Testis (tissue), 5 donors: ENCODE data around the gene HEXD. TPM values are rescaled to one million over a fixed set of nuclear protein-coding genes. Genes with fewer than 3 reads are reported as not detected.
A peak's percentile ranks its signal among the peaks of the same experiment; 100 is the strongest.

Experiments used
- DNase-seq: peaks from one replicate; pipeline ENCODE4 v3.0.0-alpha.2; 2019
- H3K27ac ChIP-seq, 2 donors: fragments of 200-600 bp; sonication (generic); one replicate each; pipeline ENCODE4 v1.5.1; 2019
- H3K27me3 ChIP-seq: fragments of 200-600 bp; sonication (generic); one replicate; pipeline ENCODE4 v1.5.1; 2019
- H3K36me3 ChIP-seq: fragments of 200-600 bp; sonication (generic); one replicate; pipeline ENCODE4 v1.5.1; 2017; ENCODE audit warnings: low read depth; ENCODE audit errors: missing control alignments
- H3K4me1 ChIP-seq: fragments of 200-600 bp; sonication (generic); one replicate; pipeline ENCODE4 v1.5.1; 2019
- H3K4me3 ChIP-seq, 2 donors: fragments of 200-600 bp; sonication (generic); one replicate each; pipeline ENCODE4 v1.5.1; 2017 to 2019
- H3K9me3 ChIP-seq: fragments of 200-600 bp; sonication (generic); one replicate; pipeline ENCODE4 v1.5.1; 2017
- CTCF ChIP-seq, 3 experiments: fragments of 450-650 bp in 2 of 3; fragments of 200-600 bp in 1 of 3; sonication (generic) in 1 of 3; IDR thresholded peaks; one replicate each; pipeline ENCODE4 v1.5.1; 2016 to 2019; ENCODE audit warnings: antibody characterized with exemption in 3 of 3, mild to moderate bottlenecking in 2 of 3, moderate library complexity in 1 of 3
- POLR2A ChIP-seq: fragments of 450-650 bp; IDR thresholded peaks from one replicate; pipeline ENCODE4 v1.6.1; 2017; ENCODE audit warnings: antibody characterized with exemption, mild to moderate bottlenecking, moderate library complexity
- WGBS, 2 donors: methylation state at CpG; one replicate each; pipeline ENCODE4 v1.1.5; 2018; 5-methylcytosine and 5-hydroxymethylcytosine counted together
- intact Hi-C: fragments of 100-400 bp; cut with DNase I; formaldehyde crosslinking; loops from one replicate; pipeline ENCODE4 v1.15.1; 2023; ENCODE audit warnings: low total_unique reads
- long read RNA-seq, 2 donors: transcript quantifications; one replicate each; lab custom pipeline, GENCODE V29; 2026
- polyA plus RNA-seq: library from polyadenylated mRNA; stranded (reverse); fragments of 350-450 nt; fragmentation: Illumina TruSeq; extraction: RNeasy Lipid Tissue Mini Kit (QIAGEN cat#74804); gene quantifications from one replicate; pipeline ENCODE4 v1.2.3, GENCODE V29; 2014; ENCODE audit warnings: low read depth, low replicate concordance; ENCODE audit not compliant: insufficient read depth
- total RNA-seq, 2 donors: library from RNA; depleted of rRNA; stranded (reverse); fragments of >200 nt; gene quantifications; one replicate each; pipeline ENCODE4 v1.2.3, GENCODE V29; 2016

HEXD gene
- 10 to 100 TPM; 90.9 to 95.3 TPM for total RNA-seq
- polyA plus RNA-seq, result 24.4 TPM
- long read RNA-seq, donor 1, partial matches to known transcripts, result 0 of 7 reads
- long read RNA-seq, donor 1, other reads (novel, unspliced or antisense), result 0 of 7 reads
- long read RNA-seq, donor 2, partial matches to known transcripts, result 0 of 2 reads
- long read RNA-seq, donor 2, other reads (novel, unspliced or antisense), result 0 of 2 reads

GRCh38 chr17:82418001-82418986, at the start of gene HEXD, which contains the start of gene OGFOD3:
TSS of gene HEXD (plus strand) at chr17:82418347. CDS start at chr17:82419800, 1,453 bp downstream.
TSS of gene OGFOD3 (minus strand) at chr17:82418586. CDS start at chr17:82418485, 101 bp downstream.
- TF ChIP-seq POLR2A, result no peak
- TF ChIP-seq CTCF (IDR thresholded peaks at IDR 0.05), result peak in 1 of 3 experiments; percentile 39
- H3K4me1 ChIP-seq, result peaks cover 7% of the 10 kb centered on the region
- peak within 1 kb of the TSS; percentile 79 to 83 for H3K4me3 ChIP-seq
- H3K27me3 ChIP-seq, result no peaks in the 10 kb centered on the region
- 0 to 1% methylated on average over 22 to 71 of the region's 108 CpGs for WGBS, 2 donors
- H3K9me3 ChIP-seq, result no peaks in the 10 kb centered on the region
- H3K27ac ChIP-seq, result peak within 1 kb of the TSS; percentile 81 to 92
- intact Hi-C loops, result loop anchor here (10.0 kb wide), 1 partner anchor 63 kb away; the partner anchor contains the start of gene TEX19
- DNase-seq, result peak; percentile 82
- H3K36me3 ChIP-seq, result no peaks in the 10 kb centered on the region

- H3K36me3 ChIP-seq, result no peaks in the 10 kb centered on the region
- no peak overlapping the region for H3K27ac ChIP-seq
- intact Hi-C loops, result no loop called here
- H3K4me1 ChIP-seq, result no peaks in the 10 kb centered on the region
- no peak for DNase-seq
- no peaks in the 10 kb centered on the region for H3K27me3 ChIP-seq
- TF ChIP-seq CTCF (IDR thresholded peaks at IDR 0.05) (no peak), POLR2A (no peak)
- 95% methylated on average over 7 of the region's 7 CpGs for WGBS, 2 donors
- H3K4me3 ChIP-seq, result no peak overlapping the region
- no peaks in the 10 kb centered on the region for H3K9me3 ChIP-seq
These were observed 48.9 kb upstream of the HEXD start for GRCh38 chr17:82369211-82369610.

GRCh38 chr17:82370471-82371332, 47.4 kb upstream of the HEXD start:
- Histone ChIP-seq H3K4me1 (no peaks in the 10 kb centered on the region), H3K36me3 (no peaks in the 10 kb centered on the region), H3K27ac (no peak overlapping the region), H3K27me3 (no peaks in the 10 kb centered on the region), H3K9me3 (no peaks in the 10 kb centered on the region), H3K4me3 (peak overlapping the region in 1 of 2 donors; percentile 23)
- 23 to 30% methylated on average over 15 to 38 of the region's 38 CpGs for WGBS, 2 donors
- DNase-seq, result no peak
- TF ChIP-seq POLR2A (no peak), CTCF (IDR thresholded peaks at IDR 0.05) (no peak)
- intact Hi-C loops, result no loop called here

GRCh38 chr17:82371333-82372248, 46.6 kb upstream of the HEXD start, which contains the start of gene UTS2R:
TSS of gene UTS2R (plus strand) at chr17:82371765. CDS start at chr17:82374325, 2,560 bp downstream.
- 6 to 40% methylated on average over 1 to 74 of the region's 109 CpGs for WGBS, 2 donors
- H3K9me3 ChIP-seq, result no peaks in the 10 kb centered on the region
- intact Hi-C loops, result no loop called here
- peak within 1 kb of the TSS in 1 of 2 donors; percentile 23 for H3K4me3 ChIP-seq
- H3K36me3 ChIP-seq, result no peaks in the 10 kb centered on the region
- no peak within 1 kb of the TSS for H3K27ac ChIP-seq
- H3K27me3 ChIP-seq, result no peaks in the 10 kb centered on the region
- TF ChIP-seq CTCF (IDR thresholded peaks at IDR 0.05) (no peak), POLR2A (no peak)
- DNase-seq, result no peak
- H3K4me1 ChIP-seq, result no peaks in the 10 kb centered on the region
